Skeletal muscle cell (primary cell): ENCODE measurements around the gene CASK.

Experiments
- DNase-seq: peaks from one replicate; pipeline ENCODE4 v3.0.0-alpha.2; 2010; ENCODE audit warnings: low read depth
- H3K4me3 ChIP-seq: 2 replicates; pipeline ENCODE4 v1.5.1; 2011; ENCODE audit warnings: low read depth, mild to moderate bottlenecking, control low read depth, low read length, moderate library complexity

Gene CASK

DNA sequence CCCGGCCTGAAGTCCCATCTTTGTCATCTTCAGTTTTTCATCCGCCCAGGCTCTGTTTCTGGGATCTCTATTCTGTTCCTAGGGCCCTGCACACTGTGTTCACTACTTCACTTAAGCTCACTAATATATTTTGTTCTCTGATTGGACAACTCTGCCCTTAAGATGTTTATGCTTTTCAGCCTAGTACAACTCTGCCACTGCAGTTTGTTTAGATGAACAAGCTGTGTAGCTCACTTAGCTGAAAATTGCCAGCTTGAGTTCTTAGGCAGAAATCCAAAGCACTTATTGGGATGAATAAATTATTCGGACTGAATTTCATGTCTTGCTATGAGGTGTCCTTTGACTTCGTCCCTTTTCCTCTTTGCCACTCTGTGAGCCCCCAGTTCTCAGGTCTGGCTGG, 415.4 kb downstream of the CASK start:
- H3K4me3 ChIP-seq, result no peak overlapping the region
- no peak for DNase-seq

DNA sequence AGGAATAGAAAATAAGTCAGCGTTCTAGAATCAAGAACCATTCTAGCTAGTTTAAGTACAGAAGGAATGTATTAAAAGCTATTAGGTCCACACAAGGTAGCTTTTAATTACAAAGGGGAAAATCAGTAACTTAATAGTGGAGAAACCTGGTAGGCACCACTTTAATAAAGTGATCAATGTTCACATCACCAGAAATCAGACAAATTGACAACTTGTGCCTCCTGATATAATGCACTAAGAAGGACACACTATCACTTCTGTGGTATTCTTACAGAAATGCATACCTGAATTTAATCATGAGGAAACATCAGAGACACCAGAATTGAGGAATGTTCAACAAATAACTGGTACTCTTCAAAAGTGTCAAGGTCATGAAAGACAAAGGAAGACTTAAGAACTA, 421.4 kb downstream of the CASK start:
- no peak overlapping the region for H3K4me3 ChIP-seq
- DNase-seq, result no peak

DNA sequence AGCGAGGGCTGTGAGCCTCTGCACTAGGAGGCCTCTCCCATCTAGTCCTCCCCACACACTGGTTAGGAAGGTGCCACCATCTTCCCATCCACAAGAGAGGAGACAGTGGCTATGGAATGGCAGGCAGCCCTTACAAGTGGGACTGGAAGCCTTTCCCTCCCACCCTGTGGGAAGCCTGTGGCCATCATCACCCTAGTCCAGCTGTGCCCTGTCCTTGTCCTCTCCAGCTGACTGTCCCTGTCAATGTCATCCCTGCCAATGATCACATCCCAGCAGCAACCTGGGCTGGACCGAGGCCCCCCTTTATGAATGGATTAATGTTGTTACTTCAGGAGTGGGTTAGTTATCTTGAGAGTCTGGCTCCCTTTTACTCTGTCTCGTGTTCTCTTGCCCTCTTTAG, 423.4 kb downstream of the CASK start:
- no peak for DNase-seq
- H3K4me3 ChIP-seq, result no peak overlapping the region

DNA sequence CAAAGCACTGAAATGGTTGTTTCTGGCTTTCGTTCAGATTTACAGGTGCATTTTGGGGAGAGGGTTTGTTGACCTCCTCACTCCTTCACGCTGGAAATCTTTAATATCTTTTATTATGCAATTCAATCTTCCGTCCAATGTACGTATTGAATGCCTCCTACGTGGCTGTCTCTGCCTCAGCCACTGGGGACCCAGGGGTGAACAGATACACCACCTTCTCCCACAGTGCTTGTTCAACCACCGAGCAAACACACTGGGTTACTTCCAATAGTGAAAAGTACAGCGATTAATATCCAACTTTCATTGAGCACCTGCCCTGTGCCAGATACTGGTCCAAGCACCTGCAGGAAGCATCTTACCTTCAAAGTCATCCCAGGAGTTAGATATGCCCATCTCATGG, 424.2 kb downstream of the CASK start:
- DNase-seq, result no peak
- no peak overlapping the region for H3K4me3 ChIP-seq

DNA sequence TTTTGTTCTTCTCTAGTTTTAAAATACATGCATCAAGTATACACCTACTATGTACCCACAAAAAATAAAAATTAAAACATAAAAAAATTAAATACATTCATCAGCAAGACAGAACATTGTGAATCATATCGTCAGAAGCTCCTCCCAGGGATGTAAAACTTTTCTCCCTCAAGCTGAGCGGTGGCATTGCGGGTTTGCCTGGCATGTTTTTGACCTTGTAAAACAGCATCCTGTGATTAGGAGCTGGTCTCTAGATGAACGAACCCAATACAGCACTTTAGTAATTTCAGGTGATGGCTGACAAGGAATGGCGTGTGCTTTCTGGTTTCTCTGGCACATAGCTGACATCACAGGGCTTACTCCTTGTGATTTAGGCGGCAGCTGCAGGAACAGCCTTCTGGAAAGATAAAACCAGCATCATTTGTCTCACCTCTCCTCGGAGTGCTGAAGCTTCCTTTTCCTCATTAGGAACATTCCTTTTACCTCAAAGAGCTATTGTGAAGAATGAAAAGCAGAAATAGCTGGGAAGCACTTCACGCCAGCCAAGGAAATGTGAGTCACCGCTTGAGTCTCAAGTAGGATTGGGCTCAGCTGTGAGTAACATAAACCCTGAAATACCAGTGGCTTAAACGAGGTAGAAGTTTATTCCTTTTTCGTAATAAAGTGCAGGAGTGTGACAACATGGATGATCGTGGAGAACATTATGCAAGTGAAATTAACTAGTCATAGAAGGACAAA, 431.9 kb downstream of the CASK start:
- DNase-seq, result peak; percentile 84

DNA sequence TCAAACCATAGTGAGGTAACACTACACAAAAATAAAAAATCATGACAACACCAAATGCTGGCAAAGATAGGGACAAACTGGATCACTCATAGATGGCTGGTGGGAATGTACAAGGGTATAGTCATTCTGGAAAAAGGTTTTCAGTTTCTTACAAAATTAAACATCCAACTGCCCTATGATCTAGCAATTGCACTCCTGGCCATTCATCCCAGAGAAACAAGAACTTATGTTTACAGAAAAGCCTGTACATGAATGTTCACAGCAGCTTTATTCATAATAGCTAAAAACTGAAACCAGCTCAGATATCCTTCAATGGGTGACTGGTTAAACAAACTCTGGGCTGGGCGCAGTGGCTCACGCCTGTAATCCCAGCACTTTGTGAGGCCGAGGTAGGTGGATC, 432.9 kb downstream of the CASK start:
- DNase-seq, result no peak
- H3K4me3 ChIP-seq, result no peak overlapping the region

More for the DNA sequence above, 431.9 kb downstream of the CASK start:
- H3K4me3 ChIP-seq, result no peak overlapping the region

DNA sequence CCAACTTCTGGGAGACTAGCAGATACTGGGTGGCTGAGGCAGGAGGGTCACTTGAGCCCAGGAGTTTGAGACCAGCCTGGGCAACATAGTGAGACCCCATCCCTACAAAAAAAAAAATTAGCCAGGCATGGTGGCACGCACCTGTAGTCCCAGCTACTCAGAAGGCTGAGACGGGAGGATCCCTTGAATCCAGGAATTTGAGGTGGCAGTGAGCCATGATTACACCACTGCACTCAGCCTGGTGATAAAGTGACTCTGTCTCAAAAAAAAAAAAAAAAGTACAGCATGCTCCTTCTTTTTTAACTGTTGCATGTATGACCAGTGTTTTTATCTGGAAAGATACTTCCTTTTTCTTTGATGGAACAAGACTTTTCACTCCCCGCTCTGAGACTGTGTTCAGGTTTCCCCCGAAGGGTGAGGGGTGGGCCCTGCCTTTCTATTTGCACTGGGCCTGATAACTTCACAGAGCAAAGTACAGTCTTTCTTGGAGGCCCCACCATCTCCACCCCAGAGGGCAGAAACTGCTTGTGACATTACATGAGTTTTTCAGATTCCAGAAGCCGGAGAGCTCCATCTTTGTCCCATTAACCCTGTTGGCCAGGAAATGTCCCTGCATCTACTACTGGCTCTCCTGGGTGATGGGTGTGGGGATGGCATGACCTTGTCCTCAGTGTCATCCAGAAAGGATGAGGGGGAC, 441.1 kb downstream of the CASK start:
- no peak for DNase-seq
- no peak overlapping the region for H3K4me3 ChIP-seq

DNA sequence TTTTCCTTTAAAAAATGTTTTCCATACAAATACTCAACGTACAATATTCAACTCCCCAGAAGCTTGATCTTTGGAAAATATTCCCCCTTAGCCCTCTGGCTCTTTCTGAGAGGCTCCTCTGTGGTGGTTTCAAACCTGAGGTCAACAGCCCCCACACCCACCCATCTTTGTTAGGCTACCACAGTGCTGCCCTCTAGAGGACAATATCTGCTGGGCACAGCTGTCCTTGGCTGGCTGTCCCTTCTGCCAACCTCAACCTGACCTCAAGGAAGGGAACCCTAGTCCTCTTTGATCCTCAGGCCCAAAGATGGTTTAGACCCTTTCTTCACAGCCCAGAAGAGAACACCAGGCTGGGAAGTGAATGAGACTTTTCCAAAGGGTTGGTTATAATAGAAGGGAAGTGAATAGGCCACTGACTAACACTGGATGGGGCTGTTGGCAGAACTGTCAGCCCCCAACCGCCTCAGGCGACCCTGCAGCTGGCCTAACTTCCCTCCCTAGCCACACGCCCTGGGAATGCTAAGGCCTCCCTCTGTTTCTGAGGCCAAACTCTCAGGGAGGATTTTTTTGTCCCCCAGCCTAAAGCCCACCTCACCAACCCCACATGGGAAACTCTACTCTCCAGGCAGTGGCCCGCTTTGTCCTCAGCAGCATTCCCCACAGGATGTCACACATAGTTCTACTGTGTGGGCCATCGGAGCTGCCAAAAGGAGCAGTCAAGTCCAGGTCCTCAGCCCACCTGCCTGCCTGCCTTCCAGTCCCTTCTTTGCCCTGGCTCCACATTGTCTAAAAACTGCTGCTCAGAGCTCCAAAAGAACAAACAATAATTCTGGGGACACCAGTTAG, 441.9 kb downstream of the CASK start:
- DNase-seq, result no peak
- no peak overlapping the region for H3K4me3 ChIP-seq

DNA sequence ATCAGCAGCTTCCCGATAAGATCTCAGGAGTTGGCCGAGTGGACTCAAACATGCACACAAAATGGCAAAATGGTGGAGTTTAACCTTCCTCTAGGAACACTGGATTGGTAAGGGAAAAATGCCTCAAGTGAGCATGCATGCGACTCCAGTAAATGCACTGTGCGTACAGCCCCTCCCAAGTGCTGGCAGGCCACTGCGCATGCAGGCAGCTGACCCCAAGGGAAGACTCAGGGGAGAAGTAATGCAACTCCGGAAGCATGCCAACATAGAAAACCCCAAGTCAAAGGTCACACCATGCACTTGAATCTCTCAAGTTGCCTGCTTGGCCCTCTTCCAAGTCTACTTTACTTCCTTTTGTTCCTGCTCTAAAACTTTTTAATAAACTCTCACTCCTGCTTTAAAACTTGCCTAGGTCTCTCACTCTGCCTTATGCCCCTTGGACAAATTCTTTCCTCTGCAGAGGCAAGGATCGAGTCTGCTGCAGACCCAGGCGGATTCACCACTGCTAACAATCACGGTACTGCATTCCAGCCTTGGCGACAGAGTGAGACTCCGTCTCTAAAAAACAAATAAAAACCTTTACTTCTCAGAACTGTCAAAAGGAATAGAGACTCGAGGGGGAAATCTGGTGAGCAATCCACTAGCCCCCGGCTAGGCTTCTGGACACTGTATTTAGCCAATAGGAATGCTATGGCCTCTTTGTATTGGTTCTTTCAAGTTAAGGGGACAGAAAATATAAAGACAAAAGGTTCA, 442.7 kb downstream of the CASK start:
- H3K4me3 ChIP-seq, result no peak overlapping the region
- no peak for DNase-seq

DNA sequence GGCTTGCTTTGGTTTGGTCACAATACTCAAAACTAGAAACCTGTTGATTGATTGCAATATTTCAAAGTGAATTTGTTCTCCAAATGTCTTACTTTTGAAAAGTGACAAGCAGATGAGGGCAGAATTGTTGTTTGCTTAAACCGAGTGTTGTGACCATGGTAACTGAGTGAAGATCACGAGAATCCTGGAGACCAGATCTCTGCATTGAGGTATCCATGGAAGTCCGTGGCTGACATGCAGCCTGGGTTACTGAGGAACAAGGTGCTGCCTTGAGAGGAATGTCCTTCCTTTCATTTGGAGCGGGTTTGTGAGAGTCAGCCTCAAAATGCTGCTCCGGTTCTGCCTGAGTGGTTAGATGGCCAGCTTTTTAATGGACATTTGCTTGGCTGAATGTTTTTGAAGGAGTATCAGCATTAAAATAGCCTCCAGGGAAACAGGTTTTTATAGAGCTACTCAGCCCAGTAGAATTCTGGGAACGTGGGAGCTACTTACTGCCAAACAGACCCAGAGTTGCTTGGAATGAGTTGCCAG, 444.9 kb downstream of the CASK start:
- no peak for DNase-seq
- H3K4me3 ChIP-seq, result no peak overlapping the region

DNA sequence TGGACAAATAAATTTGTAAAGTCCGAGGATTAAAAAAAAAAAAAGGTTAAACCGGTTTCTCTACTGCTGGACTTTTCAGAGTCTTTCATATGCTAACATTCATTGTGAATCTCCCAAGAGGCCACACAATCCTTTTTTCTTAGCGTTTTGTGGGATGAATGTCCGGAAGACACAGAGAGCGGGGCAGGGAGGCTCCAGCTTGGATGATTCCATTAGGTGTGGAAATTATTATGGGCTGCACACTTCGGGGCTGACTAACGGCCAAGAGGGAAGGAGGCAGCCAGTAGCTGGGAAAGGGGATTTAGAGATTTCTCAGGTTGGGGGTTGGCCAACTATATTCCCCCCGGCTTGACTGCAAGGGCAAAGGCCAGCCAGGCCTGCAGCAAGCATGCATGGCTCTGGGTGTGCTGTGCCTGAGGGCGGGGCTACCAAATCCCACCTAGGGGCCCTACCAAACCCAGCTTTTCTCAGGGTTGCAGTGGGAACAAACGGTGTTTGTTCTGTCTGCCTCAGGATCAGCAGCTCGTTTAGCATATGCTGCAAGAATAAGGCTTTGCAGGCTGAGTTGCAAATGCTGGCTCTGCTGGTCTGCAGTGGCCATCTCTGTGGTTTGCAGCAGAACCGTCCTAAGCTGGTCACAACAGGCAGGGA, 447.6 kb downstream of the CASK start:
- no peak overlapping the region for H3K4me3 ChIP-seq
- no peak for DNase-seq

DNA sequence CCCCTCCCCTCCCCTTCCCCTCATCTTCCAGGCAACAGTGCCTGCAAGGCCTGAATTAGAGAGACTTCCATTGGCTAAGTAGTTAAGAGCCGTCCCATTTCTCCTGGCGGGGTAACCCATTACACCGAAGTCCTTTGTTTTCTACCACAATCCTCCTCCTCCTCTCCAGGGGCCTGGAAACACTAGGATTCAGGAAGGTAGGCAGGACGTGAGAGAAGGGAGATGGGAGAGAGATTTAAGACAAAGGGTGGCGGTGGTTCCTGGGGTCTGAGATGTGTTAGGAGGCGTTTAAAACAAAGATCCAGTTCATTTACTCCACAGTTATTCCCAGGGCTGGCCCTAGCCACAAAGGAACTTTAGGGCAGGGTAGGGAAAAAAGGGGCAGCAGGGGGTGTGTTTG, 448.2 kb downstream of the CASK start:
- no peak for DNase-seq
- H3K4me3 ChIP-seq, result no peak overlapping the region

DNA sequence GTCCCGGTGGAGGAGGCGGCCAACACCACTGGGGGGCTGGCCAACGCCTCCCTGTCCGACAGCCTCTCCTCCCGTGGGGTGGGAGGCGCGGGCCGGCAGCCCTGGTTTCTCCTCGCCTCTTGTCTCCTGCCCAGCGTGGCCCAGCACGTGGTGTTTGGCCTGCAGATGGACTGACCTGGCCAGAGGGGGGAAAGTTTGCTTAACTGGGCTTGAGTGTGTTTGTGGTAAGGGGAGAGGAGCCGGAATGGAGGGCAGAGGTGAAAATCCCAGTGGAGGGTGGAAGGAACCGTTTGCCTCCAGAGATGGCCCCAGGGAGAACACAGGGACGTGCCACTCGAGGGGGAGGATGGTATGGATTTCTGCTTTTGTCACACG, 448.6 kb downstream of the CASK start:
- H3K4me3 ChIP-seq, result no peak overlapping the region
- DNase-seq, result no peak

DNA sequence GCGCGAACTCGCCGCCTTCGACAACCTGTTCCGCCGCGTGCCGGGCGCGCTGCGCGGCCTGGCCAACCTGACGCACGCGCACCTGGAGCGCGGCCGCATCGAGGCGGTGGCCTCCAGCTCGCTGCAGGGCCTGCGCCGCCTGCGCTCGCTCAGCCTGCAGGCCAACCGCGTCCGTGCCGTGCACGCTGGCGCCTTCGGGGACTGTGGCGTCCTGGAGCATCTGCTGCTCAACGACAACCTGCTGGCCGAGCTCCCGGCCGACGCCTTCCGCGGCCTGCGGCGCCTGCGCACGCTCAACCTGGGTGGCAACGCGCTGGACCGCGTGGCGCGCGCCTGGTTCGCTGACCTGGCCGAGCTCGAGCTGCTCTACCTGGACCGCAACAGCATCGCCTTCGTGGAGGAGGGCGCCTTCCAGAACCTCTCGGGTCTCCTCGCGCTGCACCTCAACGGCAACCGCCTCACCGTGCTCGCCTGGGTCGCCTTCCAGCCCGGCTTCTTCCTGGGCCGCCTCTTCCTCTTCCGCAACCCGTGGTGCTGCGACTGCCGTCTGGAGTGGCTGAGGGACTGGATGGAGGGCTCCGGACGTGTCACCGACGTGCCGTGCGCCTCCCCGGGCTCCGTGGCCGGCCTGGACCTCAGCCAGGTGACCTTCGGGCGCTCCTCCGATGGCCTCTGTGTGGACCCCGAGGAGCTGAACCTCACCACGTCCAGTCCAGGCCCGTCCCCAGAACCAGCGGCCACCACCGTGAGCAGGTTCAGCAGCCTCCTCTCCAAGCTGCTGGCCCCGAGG, 449.2 kb downstream of the CASK start:
- no peak overlapping the region for H3K4me3 ChIP-seq
- no peak for DNase-seq

DNA sequence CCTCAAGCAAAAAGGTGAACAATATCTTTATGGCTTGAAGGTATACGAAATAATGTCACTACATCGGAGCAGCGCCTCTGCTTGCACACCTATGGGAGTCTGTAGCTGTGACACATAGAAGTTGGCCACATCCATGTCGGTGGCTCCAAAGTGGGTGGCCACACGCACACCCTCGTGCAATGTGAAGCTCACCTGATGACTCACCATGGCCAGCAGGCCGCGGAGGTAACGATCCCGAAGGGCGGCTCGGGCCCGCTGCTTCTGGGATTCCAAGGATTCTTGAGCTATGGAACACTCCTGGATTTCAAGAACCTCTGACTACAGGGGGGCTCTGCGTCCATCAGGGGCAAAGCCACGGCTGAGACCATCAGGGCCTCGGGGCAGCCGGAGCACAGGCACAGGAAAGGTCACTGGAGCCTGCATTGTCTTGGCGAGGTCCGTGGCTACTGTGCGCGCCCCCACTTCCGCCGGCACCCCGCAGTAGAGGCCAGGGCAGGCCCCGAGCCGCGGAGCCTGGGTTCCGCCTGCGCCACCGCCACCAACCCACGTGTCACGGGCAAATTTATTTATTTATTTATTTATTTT, 451.0 kb downstream of the CASK start:
- H3K4me3 ChIP-seq, result no peak overlapping the region
- DNase-seq, result no peak

DNA sequence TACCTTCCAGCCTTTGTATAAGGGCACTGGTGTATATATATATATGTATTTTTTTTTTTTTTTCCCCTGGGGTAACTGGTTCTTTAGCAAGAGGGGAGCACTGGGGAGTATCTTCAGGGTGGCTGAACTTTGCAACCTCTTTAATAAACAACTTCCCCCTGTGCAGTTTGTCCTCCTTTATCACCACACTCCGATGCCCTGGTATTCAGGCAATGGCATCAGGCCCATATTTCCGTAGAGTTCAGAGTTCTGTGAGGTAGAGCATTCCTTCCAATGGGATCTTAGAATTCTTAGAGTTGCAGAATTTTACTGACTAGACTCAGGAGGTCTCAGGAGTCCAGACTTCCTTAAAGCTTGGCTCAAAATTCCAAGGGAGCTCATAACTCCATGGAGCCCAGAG, 451.6 kb downstream of the CASK start:
- DNase-seq, result no peak
- no peak overlapping the region for H3K4me3 ChIP-seq

DNA sequence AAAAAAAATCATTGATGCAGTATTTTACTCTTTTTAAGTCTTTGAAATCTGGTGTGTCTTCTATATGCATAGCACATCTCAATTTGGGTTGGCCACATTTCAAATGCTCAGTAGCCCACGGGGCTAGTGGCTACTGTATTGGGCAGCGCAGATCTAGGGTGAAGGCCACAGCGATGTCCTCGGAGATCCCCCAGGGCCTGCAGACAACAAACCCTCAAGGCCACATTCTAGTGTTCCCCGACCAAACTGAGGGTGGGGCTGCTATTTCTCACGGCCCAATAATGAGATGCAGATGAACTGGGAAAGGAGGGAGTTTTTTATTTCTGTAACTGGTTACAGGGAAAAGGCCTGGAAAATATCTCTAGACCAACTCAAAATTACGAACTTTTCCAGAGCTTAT, 452.6 kb downstream of the CASK start:
- no peak for DNase-seq
- H3K4me3 ChIP-seq, result no peak overlapping the region
